Astrocyte of the cerebellum (primary cell): Measurements from ENCODE around the gene CRIP1.

Experiments
- DNase-seq: peaks from one replicate; pipeline ENCODE4 v3.0.0-alpha.2; 2011; ENCODE audit warnings: low read depth
- H3K4me3 ChIP-seq: 2 replicates; pipeline ENCODE4 v1.5.1; 2011; ENCODE audit warnings: mild to moderate bottlenecking, low read depth, low read length, moderate library complexity
- in situ Hi-C: cut with HindIII; loops from 2 replicates; pipeline ENCODE4 v1.10.0; 2017; ENCODE audit warnings: low sequenced_read_pairs
- TF ChIP-seq, protein P1 (sequence below): IDR thresholded peaks from 2 replicates; pipeline ENCODE4 v1.5.1; 2012; ENCODE audit warnings: low read length, low read depth, moderate library complexity, mild to moderate bottlenecking; ENCODE audit errors: missing control alignments

The CRIP1 gene

DNA sequence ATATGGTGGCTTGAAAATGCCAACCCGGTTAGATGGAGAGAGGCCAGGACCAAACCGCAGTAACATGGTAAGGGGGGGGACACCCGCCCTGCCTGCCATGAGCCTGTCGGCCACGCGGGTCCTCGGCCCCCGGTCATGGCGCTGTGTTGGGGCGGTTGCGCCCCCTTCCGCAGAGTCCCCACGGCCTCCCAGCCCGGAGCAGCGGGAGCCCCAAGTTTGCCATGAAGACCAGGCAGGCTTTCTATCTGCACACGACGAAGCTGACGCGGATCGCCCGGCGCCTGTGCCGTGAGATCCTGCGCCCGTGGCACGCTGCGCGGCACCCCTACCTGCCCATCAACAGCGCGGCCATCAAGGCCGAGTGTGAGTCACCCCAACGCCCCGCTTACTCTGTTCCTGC, 22.2 kb upstream of the CRIP1 start:
- in situ Hi-C loops, result no loop called here
- H3K4me3 ChIP-seq, result no peak overlapping the region
- TF ChIP-seq, protein P1, sequence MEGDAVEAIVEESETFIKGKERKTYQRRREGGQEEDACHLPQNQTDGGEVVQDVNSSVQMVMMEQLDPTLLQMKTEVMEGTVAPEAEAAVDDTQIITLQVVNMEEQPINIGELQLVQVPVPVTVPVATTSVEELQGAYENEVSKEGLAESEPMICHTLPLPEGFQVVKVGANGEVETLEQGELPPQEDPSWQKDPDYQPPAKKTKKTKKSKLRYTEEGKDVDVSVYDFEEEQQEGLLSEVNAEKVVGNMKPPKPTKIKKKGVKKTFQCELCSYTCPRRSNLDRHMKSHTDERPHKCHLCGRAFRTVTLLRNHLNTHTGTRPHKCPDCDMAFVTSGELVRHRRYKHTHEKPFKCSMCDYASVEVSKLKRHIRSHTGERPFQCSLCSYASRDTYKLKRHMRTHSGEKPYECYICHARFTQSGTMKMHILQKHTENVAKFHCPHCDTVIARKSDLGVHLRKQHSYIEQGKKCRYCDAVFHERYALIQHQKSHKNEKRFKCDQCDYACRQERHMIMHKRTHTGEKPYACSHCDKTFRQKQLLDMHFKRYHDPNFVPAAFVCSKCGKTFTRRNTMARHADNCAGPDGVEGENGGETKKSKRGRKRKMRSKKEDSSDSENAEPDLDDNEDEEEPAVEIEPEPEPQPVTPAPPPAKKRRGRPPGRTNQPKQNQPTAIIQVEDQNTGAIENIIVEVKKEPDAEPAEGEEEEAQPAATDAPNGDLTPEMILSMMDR, result no peak
- DNase-seq, result no peak

DNA sequence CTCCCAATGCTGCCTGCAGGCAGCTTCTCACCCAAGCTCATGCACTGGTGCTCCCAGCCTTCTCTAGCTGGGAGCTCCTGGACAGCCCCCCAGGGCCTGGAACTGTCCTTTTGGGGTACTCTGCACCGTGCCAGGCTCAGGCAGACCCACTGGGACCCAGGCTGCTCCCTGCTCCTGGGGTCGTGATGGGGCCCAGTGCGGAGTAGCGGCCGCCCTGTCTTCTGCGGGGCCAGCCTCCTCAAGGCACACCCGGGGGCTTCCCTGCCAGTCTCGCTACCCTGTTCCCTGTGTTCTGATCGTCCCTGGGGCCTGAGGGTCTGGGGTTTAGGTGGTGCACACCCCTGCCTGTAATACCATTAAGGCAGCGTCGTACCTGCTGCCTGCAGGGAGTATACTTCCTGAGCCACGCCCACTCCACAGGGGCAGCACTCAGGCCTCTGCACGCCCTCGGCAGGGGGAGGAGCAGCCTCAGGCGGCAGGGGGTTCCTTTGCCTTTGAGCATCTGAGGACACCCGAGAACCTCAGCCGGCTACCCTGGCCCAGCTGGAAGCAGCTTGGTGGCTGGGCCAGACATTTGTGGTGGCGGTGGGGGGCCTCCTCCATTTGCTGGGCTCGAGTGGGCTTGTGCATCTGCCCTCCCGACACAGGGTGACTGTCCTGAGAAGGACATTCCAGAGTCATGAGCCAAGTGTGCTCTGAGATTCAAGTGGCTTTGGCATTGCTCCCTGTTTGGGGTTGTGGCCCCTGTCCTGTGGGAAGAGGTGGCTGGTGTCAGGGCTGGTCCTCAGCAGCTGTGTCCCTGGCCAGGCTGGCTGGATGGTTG, 21.3 kb upstream of the CRIP1 start:
- in situ Hi-C loops, result no loop called here
- no peak for DNase-seq
- H3K4me3 ChIP-seq, result no peak overlapping the region
- TF ChIP-seq, protein P1, result no peak

DNA sequence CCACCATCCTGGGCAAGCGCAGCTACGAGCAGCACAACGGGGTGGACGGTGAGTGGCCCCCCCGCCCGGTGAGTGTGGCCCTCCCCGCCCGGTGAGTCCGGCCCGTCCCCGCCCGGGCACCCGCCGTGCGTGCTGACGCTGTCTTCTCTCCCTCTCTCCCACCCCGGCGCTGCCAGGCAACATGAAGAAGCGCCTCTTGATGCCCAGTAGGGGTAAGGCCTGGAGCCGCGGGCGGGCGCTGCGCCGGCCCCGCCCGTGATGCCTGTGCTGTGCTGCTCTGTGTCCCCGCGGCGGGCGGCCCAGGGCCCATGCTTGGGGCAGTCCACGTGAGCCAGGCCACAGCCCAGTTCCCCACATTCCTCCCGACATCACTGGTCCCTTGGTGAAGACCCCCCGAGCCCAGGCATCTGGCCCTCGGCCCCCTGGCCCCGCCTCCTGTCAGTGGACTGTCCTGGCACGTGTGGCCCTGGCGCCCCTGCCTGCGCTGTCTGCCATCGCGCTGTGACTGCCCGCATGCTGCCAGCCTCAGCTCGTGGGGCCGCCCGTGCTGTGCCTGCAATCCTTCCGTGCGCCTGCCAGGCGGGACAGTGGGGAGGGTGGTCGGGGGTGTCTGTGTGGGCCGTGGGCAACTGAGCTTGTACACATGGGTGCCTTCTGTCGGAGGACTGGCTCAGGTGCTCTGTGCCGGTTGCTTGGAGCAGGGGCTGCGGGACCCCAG, 20.0 kb upstream of the CRIP1 start:
- in situ Hi-C loops, result no loop called here
- TF ChIP-seq, protein P1, result no peak
- no peak for DNase-seq
- no peak overlapping the region for H3K4me3 ChIP-seq

DNA sequence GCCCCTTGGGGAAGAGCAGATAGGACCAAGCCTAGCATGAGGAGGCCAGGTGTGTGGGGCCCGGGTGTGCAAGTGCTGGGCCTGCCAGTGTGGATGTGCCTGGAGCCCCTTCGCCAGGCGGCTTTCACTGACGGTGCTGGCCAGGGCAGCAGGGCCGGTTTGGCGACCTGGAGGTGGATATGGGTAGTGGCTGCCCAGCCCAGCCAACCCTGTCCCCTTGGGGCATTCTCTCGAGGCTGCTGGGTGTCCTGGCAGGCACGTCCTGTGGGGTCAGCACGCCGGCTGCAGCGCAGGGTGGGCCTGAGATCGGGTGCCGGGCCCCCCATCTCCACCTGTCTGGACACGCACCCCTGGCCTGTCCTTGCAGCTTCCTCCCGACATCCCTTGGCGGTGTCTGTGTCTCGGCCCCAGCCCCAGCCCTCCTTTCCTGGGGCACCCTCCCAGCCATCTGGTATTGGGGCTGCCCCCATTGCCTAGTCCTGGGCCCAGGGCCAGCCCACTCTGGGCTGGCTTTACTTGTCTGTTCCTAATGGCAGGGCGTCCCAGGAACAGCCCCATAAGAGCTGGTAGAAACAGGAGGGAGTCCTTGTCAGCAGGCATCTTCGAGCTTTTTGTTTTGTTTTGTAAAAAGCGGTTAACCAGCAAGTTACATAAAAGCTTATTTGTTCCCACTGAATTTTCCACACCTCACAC, 19.3 kb upstream of the CRIP1 start:
- in situ Hi-C loops, result no loop called here
- no peak for DNase-seq
- H3K4me3 ChIP-seq, result no peak overlapping the region
- TF ChIP-seq, protein P1, result no peak

DNA sequence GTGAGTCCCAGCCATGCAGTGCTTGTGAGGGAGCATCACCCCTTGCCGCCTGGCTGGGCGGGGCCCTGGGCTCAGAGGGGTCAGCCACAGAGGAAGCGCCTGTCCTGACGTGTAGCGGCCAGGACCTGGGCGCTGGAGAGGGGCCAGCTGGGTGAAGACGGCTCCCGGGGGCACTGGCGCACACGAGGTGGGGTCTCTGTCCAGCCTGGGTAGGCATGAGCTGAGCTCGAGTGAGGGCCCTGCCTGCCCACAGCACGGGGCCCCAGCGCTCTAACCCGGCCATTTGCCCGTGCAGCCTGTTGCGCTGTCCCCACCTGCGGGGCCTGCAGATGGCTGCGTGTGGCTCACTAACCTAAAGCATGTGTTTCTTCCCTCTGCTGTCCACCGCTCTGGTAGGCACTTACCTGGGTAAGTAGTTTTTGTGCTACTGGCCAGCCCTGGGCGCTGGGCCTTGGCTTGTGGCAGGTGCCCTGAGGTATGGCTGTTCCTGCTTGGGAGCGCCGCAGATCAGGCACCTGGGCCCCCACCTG, 18.7 kb upstream of the CRIP1 start:
- no peak for DNase-seq
- in situ Hi-C loops, result no loop called here
- TF ChIP-seq, protein P1, result no peak
- H3K4me3 ChIP-seq, result no peak overlapping the region

DNA sequence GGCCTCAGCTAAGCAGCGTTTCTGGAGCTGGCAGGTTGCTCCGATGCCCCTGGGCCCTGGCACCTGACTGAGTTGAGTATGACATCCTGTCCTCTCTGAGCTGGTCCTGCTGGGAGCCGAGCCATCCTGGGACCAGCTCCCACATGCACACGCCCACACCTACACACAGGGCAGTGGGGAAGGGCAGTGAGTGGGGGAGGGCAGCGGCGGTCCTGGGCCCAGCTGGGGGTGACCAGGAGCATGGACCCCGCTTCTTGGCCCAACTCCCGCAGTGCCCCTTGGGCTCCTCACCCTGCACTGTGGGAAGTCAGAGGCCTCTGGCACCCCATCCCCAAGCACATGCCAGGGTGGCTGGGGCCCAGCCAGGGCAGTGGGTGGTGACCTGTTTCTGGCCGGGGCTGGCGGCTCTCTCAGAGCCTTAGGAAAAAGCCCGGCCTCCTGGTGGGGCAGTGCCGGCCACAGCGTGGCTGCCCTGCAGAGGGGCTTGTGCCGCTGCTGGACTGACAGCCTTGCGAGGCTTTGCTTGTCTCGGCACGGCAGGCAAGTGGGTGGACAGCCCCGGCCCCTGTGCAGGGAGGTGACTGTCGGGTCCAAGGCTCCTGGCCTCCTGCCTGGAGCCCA, 18.0 kb upstream of the CRIP1 start:
- in situ Hi-C loops, result no loop called here
- no peak for DNase-seq

More for the DNA sequence above, 18.0 kb upstream of the CRIP1 start:
- TF ChIP-seq, protein P1, result no peak
- H3K4me3 ChIP-seq, result no peak overlapping the region
